Forelimb muscle (tissue), 1 donor: ENCODE measurements around the gene FBXO17. TPM values are rescaled to one million over a fixed set of nuclear protein-coding genes. Genes with fewer than 3 reads are reported as not detected.
"Not testable (repeated sequence)": the region's sequence is repeated elsewhere in the genome, so short reads cannot be mapped to it uniquely, and the experiment has no call there.

Experiments
- DNase-seq: peaks from one replicate; pipeline ENCODE4 v3.0.0-alpha.2; 2013; ENCODE audit warnings: low read depth
- polyA plus RNA-seq: library from polyadenylated mRNA; unstranded; fragments of 120-200 nt; gene quantifications from one replicate; pipeline ENCODE4 v1.2.1, GENCODE V29; 2013; ENCODE audit not compliant: insufficient read length

The FBXO17 gene
- polyA plus RNA-seq, 1 donor: 30.9 TPM

DNA sequence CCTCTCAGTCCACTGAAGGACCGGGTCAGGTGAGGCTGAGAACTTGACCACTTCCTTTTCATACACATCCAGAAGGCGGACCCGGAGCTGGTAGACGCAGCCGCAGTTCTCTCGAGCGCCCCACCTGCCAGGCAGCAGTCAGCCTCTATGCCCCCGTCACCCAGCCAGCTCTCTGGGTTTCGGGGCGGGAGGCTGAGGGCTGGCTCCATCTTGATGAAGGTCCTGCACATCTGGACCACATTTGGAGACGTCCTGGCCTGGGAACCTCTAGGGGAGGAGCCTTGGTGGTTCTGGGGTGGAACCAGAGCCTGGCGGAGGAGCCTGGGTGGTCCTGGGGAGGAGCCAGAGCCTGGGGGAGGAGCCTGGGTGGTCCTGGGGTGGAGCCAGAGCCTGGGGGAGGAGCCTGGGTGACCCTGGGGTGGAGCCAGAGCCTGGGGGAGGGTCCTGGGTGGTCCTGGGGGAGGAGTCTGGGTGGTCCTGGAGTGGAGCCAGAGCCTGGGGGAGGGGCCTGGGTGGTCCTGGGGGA, 30.5 kb downstream of the FBXO17 start:
- DNase-seq: no peak

DNA sequence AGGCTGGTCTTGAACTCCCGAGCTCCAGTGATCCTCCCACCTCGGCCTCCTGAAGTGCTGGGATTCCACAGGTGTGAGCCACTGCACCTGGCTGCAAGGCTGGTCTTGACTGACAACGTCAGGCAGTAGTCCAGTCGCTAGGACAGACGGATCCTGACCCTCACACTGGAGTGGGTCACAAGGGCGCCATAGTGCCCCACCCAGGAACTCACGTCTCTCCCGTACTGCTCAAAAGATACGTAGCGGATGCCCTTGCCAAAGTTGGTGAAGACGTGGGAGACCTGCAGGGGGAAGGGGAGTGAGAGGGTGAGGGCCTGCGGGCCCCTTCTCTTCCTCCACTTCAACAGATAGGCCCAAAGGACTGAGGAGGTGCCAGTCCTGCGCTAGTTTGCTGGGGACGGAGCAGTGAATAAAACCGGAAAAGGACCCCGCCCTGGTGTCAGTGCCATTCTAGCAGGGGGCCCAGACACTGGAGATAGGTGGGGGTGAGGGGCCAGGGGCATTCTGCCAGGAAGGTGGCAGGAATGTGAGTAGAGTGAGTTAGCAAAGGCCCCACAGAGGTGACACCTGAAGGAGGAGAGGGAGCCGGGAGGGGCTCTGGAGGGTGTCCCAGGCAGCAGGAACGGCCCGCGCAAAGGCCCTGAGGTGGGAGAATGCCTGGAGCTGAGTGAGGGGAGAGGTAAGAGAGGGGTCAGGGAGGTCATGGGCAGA, 32.9 kb downstream of the FBXO17 start:
- no peak for DNase-seq

DNA sequence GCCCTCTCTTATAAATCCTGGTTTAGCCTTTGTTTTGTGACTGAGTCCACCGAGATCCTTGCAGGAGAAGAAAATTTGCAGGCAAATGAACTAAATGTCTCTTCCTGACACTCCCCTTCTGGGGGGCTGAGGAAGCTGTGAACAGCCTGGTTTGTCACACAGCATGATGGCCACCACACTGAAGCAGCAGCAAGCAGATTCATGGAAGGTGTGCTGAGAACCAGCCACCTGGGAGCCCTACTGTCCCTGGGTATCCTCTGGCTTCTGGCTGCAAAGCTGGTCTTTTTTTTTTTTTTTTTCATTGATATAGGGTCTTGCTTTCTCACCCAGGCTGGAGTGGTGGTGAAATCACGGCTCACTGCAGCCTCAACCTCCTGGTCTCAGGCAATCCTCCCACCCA, 33.6 kb downstream of the FBXO17 start:
- DNase-seq: no peak

DNA sequence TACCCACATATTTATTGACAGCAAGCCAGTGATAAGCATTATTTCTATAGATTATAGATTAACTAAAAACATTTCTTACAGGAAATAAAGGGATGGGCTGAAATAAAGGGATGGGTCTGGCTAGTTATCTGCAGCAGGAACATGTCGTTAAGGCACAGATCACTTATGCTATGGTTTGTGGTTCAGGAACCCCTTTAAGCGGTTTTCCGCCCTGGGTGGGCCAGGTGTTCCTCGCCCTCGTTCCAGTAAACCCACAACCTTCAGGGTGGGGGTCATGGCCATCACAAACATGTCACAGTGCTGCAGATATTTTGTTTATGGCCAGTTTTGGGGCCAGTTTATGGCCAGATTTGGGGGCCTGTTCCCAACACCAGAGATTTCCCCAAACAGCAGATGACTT, 34.1 kb downstream of the FBXO17 start:
- DNase-seq: not testable (repeated sequence)

DNA sequence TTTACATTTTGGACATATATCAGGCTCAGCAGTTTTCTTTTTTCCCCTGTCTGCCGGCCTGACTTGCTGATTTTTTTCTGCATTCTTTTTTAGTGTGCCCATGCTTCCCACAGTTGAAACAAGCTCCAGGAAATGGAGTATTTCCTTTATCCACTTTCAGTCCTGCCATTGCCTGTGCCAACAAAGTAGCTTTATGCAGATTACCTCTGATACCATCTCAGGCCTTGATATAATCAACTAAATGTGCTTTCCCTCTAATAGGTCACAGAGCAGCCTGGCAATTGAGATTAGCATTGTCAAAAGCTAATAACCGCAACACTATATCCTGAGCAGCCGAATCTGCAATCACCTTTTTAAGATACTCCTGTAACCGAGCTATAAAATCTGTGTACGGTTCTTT, 35.6 kb downstream of the FBXO17 start:
- no peak for DNase-seq

DNA sequence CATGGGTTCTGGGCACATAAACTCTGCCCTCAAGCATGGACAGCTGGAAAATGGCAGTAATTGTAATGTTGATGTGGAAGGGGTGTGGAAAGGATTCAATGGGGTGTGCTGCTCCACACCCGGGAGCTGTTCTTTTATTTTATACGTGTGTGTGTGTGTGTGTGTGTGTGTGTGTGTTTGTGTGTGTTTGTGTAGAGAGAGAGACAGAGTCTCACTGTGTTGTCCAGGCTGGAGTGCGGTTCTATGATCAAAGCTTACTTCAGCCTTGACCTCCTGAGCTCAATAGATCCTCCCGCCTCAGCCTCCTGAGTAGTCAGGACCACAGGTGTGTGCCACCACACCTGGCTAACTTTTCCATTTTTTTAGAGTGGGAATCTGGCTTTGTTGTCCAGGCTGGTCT, 42.0 kb downstream of the FBXO17 start:
- no peak for DNase-seq

DNA sequence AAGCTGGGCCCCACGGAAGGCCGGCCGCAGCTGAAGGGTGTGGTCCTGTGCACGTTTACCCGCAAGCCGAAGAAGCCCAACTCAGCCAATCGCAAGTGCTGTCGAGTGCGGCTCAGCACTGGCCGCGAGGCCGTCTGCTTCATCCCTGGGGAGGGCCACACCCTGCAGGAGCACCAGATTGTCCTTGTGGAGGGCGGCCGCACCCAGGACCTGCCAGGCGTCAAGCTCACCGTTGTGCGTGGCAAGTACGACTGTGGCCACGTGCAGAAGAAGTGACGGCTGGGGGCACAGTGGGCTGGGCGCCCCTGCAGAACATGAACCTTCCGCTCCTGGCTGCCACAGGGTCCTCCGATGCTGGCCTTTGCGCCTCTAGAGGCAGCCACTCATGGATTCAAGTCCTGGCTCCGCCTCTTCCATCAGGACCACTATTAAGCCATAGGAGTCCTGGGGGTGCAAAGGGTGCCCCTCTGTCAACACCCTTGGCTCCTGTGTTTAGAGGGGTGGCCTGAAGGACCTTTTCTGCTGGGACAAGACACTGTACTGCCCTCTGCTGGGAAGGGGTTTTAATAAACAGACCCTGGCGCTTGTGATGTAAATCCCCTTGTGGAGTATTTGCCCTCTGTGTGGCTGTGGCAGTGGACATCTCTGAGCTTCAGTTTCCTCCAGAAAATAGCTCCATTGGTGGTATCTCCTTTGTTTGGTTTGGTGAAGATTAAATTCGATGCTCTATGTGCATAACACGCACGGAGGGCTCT, 42.9 kb downstream of the FBXO17 start:
- DNase-seq: no peak

DNA sequence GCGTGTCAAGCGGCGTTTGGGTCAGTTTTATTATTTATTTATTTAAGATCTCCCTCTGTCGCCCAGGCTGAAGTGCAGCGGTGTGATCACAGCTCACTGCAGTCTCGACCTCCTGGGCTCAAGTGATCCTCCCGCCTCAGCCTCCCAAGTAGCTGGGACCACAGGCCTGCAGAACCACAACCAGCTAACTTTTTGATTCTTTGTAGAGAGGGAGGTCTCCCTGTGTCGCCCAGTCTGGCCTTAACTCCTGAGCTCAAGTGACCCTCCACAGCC, 44.1 kb downstream of the FBXO17 start:
- DNase-seq: no peak

DNA sequence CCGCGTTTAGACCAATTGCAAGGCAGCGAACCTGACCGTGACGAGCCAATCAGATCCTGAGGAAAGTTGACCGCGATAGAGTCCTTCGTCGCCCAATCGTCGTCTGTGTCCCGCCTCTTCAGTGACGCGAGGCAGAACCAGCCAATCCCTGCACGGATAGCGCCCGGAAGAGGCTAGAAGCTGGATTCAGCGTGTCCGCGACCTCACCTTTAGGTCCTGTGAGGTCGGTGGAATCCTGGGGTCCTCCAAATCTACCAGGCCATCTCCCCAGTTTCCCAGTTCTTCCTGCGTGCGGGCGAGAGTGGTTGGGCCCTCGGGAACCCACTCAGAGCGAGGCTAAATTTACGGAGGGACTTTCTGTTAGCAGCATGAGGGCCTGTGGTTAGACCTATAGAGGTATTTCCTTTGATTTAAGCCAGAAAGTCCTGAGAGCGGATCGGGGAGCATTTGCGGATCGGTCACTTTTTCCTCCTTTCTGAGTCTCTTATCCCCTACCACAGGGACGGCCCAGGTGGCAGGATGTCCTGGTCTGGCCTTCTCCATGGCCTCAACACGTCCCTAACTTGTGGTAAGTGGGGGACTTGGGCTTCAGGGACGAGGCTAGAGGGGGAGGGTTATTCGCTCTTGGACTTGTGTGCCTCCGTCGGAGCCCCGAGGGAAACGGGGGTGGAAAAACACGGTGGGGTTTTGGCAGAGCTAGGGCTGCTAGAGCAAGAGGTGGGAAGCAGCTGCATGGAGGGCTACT, 44.6 kb downstream of the FBXO17 start, which contains the start of gene MRPS12:
TSS of gene MRPS12 (plus strand) at position 169 of the 745 bp plus-strand sequence. CDS start at position 520, 351 bp downstream.
- peak; percentile 99 for DNase-seq

DNA sequence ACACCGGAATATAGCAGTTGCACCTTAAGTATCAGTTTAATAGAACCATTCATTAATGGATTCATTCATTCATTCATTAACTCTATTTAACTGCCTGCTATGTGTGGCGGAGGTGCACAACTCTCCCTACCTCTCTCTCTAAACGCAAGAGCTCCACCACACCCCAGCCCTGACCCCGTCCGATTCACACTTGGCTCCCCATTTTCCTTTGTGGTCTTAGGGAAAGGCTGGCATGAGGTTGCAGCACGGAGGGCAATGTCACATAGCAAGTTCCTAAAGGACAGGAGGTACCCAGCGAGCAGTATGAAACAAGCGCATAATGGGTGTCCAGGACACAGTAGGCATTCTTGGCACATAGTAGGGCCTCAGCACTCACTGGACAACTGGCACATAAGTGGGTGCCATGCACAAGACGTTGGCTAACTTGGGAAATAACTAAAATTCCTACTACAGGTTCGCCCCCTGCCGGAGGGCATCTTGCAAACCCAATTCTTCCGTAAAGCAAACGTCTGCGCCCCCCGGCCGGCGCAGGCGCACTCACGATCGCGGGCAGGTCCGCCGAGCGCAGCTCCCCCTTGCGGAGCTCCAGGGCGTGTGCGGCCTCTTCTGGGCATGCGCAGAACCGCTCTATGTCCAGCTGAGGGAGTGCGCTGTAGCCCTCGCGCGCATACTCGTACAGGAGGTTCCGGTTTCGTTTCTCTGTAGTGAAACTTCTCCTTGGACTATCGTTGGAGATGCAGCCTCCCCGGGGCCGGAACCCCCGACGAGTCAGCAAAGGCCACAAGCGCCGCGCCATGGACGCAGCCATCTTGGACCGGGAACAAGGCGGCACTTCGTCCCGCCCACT, 45.4 kb downstream of the FBXO17 start, which contains the start of gene SARS2:
TSS of gene SARS2 (minus strand) at position 835 of the 847 bp plus-strand sequence. CDS start at position 808, 27 bp downstream.
- DNase-seq: peak; percentile 74

DNA sequence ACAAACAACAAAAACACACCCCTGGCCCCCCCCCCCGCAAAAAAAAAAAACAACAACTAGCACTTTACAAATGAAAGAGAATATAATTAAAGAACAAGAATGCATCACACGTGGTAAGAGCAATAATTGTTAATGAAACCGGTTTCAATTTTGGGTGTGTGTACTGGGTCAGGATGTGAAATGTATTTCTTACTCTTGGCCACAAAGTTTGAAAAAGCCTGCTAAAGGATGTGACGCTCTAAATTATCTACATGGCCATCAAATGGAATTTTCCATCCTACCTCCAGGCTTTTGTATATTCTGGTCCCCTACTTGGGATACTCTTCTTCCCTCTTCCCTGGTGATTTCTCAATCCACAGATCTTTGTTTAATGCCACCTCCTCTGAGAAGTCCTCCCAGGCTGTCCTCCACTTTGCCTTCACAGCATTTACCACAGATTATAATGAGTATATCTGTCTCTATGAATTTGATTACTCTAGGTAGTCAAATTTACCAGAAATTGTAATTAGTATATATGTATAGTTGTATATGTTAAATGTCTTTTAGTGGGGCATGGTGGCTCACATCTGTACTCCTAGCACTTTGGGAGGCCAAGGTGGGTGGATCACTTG, 47.0 kb downstream of the FBXO17 start:
- DNase-seq: no peak

DNA sequence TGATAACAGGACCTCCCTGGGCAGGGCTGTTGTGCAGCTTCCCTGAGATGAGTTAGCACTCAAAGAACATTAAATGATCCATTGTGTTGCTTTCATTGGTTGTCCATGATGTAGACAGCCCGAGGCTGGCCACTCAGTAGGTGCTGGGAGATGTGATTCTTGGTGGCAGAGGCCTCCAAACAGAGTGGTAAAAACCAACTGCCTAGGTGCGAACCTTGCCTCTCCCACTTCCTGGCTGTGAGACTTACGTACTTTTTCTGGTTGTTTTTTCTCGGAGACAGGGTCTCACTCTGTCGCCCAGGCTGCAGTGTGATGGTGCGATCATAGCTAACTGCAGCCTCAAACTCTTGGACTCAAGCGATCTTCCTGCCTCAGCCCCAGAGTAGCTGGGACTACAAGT, 51.2 kb downstream of the FBXO17 start:
- no peak for DNase-seq

DNA sequence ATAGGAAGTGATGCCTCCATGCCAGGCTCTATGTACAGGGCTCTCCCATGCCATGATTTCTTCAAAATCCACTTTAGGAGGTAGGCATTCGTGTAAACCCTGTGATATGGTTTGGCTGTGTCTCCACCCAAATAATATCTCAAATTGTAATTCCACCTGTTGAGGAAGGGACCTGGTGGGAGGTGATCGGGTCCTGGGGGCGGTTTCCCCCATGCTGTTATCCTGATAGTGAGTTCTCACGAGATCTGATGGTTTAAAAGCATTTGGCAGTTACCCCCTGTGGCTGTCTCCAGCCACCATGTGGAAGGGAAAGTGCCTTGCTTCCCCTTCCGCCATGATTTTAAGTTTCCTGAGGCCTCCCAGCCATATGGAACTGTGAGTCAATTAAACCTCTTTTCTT, 53.1 kb downstream of the FBXO17 start:
- no peak for DNase-seq

DNA sequence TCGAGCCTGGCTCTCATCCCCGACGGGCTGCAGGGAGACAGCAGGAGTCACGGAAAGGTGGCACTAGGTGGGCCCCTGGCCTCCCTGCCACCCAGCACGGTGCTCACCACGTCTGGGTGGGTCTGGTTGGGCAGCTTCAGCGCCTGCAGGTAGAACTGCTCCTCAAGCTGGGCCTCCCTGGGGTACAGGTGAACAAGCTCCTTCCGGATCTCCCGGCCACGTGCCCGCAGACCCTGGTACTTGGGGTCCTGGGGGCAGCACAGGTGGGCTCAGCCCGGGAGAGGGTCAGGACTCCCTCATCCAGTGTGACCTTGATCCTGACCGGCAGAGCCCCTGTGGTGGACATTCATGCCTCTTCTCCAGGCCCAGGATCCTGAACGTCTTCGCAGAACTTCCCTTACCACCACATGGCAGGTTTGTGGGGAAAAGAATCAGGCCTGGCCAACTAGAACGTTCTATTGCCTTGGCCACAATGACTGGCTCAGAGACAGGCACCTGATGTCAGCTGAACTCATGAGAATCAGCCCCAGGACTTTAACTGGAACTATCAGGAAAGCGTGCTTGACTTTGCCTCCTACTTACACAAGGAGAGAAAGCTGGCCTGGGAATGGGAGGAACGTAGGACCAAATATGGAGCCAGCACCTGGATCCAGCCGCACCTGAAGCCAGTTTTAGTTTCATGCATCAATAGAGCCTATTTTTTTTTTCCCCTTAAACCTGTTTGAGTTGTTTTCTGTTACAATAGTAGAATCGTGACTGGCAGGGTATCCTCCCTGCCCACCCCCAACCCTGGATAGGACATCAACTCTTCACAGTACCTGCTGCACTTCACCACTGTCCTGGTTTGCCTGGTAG, 53.9 kb downstream of the FBXO17 start:
- no peak for DNase-seq

DNA sequence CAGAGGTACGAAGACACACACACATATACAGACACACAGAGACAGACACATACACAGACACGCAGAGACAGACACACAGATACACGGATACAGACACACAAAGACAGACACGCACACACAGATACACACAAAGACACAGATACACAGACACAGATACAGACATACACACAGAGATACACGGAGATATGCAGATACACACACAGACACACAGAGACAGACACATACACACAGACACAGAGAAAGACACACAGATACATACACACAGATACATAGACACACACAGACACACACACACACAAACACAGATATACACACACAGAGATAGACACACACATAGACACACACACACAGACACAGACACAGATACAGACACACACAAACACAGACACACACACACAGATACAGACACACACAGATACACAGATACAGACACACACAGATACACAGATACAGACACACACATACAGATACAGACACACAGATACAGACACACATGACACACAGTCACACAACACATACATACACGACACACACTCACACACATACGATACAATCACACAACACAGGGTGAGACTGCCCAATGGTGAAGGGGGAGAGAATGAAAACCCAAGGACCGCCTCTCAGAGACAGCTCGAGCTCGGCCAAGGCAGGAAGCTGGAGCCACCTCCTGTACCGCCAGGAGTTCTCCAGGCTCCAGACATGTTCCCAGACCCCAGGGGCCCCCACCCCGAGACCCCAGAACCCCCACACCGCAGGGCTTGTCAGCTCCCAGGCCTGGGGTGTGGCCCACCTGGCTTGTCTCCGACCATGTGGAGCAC, 54.7 kb downstream of the FBXO17 start:
- DNase-seq: no peak

DNA sequence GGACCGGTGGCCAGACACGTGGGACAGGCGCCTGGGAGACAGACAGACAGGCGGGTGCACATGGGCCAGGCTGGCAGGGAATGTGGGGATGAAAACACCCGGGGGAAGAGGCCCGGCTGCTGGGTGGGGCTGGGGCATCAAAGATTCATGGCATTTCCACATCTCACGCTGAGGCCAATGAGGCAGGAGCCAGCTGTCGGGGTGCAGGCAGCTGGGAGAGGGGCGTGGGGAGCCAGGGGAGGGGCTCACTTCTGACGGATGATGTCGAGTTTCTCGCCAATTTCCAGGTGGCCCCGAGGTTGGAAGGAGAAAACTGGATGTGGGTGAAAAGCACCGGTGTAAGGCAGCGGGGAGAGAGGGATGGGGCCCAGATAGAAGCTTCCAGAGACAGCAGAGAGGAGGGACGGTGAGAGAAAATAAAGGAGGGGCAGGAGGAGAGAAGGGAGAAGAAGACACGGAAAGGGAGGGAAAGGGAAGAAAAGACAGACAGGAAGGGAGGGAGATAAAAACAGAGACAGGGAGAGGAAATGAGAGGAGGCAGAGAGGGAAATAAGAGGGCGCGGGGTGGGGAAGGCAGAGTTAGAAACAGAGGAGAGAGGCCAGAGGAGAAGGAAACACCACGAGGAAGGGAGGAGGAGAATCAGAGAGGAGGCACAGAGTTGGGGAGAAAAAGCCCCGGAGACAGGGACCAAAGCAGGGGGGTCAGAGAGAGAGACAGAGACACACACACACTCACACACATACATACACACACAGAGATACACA, 55.5 kb downstream of the FBXO17 start:
- no peak for DNase-seq

DNA sequence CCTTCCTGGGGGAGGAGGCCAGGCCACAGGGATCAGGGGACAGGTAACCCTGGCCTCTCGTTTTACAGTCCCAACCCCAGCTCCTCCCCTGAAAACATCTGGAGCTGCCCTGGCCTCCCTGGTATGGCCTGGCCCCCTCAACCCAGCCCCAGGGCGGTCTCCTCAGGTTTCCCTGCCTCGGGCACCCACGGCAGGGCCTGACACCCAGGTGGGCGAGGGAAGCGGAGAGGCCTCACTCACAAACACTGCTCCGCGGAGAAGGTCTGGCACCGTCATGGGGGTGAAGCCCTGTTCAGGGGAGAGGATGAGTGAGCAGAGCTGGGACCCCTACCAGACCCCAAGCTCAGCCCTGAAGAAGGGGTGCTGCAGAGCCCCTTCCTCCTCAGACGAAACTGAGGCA, 57.0 kb downstream of the FBXO17 start:
- DNase-seq: no peak

DNA sequence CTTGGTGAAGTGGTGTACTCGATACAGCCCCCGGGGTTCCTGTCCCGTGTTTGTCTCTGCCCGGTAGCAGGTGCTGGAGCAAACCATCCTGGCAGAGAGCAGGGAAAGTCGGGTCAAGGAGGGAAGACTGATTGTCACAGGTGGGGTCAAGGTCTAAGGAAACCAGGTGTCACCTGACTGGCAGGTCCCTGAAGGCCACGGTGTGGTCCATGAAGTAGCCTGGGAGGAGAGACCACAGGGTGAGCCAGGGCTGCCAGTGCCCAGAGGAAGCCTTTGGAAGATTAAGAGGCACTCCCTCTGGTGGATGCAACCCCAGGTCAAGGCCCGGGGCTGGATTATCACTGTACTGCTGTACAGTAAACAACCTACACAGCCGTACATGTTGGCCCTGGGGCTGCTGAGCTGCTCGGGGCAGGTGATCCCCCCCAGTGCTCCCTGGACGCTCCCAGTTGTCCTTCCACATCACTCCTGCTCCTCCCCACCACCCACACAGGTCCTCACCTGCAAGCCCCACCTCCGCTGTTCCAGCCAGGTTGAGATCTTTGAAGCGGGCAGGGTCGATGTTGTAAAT, 57.5 kb downstream of the FBXO17 start:
- no peak for DNase-seq
